Ureter (tissue), 1 donor: ENCODE measurements around the gene OR2J3. TPM values are rescaled to one million over a fixed set of nuclear protein-coding genes. Genes with fewer than 3 reads are reported as not detected.

Experiments
- total RNA-seq: library from RNA; stranded (reverse); gene quantifications from one replicate; pipeline ENCODE4 v1.2.4, GENCODE V29; 2023
- donor health status: DM: yes; HTN: yes; CAD: no.

The OR2J3 gene
- total RNA-seq, 1 donor from 2014 or later: not detected

Other genes with a start within 250 kb of the OR2J3 start
- 85.2 TPM for gene TRIM27, start 184.1 kb upstream of the OR2J3 start, total RNA-seq
- 3.2 TPM for gene ZNF311, start 102.7 kb upstream of the OR2J3 start, total RNA-seq
- gene OR2W1, start 62.9 kb upstream of the OR2J3 start, total RNA-seq: not detected
- gene OR2B3, start 20.7 kb upstream of the OR2J3 start, total RNA-seq: not detected
- gene OR2J1, start 8.6 kb upstream of the OR2J3 start, total RNA-seq: not detected
- not detected for gene OR2J2, start 62.8 kb downstream of the OR2J3 start, total RNA-seq
- not detected for gene OR14J1, start 193.6 kb downstream of the OR2J3 start, total RNA-seq